Glutamatergic neuron (in vitro differentiated cells): ENCODE measurements around the gene TBC1D22A. TPM values are rescaled to one million over a fixed set of nuclear protein-coding genes. Genes with fewer than 3 reads are reported as not detected.

Experiments
- DNase-seq: peaks from one replicate; pipeline ENCODE4 v3.0.0; 2022
- H3K27ac Mint-ChIP-seq: one replicate; pipeline ENCODE4 v1.8.0; 2020; ENCODE audit warnings: mild to moderate bottlenecking, mixed read lengths, inconsistent platforms; ENCODE audit not compliant: unreplicated experiment
- H3K27me3 Mint-ChIP-seq: one replicate; pipeline ENCODE4 v1.8.0; 2020; ENCODE audit warnings: mild to moderate bottlenecking, moderate library complexity, mixed read lengths, inconsistent platforms; ENCODE audit not compliant: unreplicated experiment
- H3K36me3 Mint-ChIP-seq: one replicate; pipeline ENCODE4 v1.8.0; 2020; ENCODE audit warnings: mild to moderate bottlenecking, mixed read lengths, inconsistent platforms; ENCODE audit not compliant: unreplicated experiment
- H3K4me1 Mint-ChIP-seq: one replicate; pipeline ENCODE4 v1.8.0; 2020; ENCODE audit warnings: mild to moderate bottlenecking, low read depth, mixed read lengths, inconsistent platforms; ENCODE audit not compliant: unreplicated experiment
- H3K4me3 Mint-ChIP-seq: one replicate; pipeline ENCODE4 v1.8.0; 2020; ENCODE audit warnings: mild to moderate bottlenecking, mixed read lengths, inconsistent platforms; ENCODE audit not compliant: unreplicated experiment
- H3K9me3 Mint-ChIP-seq: one replicate; pipeline ENCODE4 v1.8.0; 2020; ENCODE audit warnings: mild to moderate bottlenecking, moderate library complexity, mixed read lengths, inconsistent platforms; ENCODE audit not compliant: unreplicated experiment
- CTCF ChIP-seq: fragments of 200-600 bp; sonication (generic); IDR thresholded peaks from one replicate; pipeline ENCODE4 v1.5.0; 2021; ENCODE audit not compliant: partially characterized antibody, unreplicated experiment
- long read RNA-seq: library from polyadenylated mRNA; unstranded; transcript quantifications from one replicate; pipeline ENCODE4 v2.0.0, GENCODE V29; 2020; ENCODE audit not compliant: unreplicated experiment
- total RNA-seq: library from RNA; stranded (reverse); fragmentation: NEBNext Ultra II Directional; extraction: Animal tissue kit (Norgen Biotek cat#: 25700); gene quantifications from one replicate; pipeline ENCODE4 v1.2.1, GENCODE V29; 2021; ENCODE audit not compliant: unreplicated experiment

The TBC1D22A gene, protein sequence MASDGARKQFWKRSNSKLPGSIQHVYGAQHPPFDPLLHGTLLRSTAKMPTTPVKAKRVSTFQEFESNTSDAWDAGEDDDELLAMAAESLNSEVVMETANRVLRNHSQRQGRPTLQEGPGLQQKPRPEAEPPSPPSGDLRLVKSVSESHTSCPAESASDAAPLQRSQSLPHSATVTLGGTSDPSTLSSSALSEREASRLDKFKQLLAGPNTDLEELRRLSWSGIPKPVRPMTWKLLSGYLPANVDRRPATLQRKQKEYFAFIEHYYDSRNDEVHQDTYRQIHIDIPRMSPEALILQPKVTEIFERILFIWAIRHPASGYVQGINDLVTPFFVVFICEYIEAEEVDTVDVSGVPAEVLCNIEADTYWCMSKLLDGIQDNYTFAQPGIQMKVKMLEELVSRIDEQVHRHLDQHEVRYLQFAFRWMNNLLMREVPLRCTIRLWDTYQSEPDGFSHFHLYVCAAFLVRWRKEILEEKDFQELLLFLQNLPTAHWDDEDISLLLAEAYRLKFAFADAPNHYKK
- total RNA-seq, result 23.0 TPM
- long read RNA-seq, transcript TBC1D22A-201 (13 exons, 3,787 nt), result major isoform, 5 of 11 reads
- long read RNA-seq, partial matches to known transcripts, result 0 of 11 reads
- long read RNA-seq, other reads (novel, unspliced or antisense), result 6 of 11 reads

DNA sequence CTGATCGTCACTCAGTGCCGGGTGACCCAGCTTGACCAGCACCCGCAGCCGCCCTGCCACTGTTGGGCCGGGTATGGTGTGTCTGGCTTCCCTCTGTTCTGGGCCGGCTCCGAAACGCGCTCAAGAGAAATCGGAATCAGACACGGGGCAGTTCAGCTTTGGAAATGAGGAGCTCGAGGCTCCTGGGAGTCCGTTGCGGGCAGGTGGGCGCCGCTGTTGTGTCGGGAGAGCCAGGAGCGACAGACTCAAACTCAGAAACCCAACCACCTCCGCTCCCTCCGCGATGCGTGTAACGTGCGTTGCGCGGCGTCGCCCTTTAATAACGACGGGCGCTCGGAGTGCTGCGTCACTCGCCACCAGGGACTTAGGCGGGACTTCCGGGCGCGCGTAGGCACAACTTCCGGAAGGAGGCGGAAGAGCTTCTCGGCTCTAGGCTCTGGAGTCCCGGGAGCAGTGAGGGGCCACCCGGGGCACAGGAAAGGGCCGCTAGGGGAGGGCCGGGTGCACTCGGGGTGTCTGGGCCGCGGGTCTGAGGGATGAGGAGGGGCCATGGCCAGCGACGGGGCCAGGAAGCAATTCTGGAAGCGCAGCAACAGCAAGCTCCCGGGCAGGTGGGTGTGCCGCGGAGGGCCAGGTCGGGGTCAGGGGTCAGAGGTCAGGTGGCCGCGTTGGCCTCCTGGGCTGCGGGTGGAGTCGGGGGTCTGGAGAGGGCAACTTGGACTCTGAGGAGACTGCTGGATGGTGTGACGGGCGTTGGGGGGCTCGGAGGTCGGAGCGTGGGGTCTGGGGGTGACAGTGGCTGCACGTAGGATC is at the start of gene TBC1D22A:
Gene TBC1D22A (plus strand): TSS at position 413 of the 813 bp plus-strand sequence. CDS start 137 bp downstream, at position 550.
- peak; percentile 95 for DNase-seq
- peaks cover 13% of the 10 kb centered on the region for H3K9me3 Mint-ChIP-seq
- H3K27ac Mint-ChIP-seq, result peak within 1 kb of the TSS; percentile 95
- peaks cover 9% of the 10 kb centered on the region for H3K4me1 Mint-ChIP-seq
- TF ChIP-seq CTCF, result peak; percentile 16
- H3K4me3 Mint-ChIP-seq, result peak within 1 kb of the TSS; percentile 98
- peaks cover 2% of the 10 kb centered on the region for H3K36me3 Mint-ChIP-seq
- peaks cover 7% of the 10 kb centered on the region for H3K27me3 Mint-ChIP-seq

DNA sequence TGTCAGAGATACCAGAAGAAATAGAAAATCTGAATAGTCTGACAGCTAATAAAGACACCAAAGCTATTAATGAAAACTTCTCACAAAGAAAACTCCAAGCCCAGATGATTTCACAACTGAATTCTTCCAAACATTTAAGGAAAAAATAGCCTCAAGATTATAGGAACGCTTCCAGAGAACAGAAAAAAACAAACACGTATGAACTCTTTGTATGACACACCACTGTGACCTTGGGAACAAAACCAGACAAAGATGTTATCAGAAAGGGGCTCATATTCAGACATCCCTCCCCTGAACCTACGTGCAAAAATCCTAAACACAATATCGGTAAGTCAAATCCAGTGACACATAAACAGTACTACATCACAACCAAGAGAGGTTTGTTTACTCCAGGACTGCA is 47.9 kb upstream of the TBC1D22A start:
- Mint-ChIP-seq H3K27ac (peak overlapping the region; percentile 0), H3K9me3 (peaks cover 2% of the 10 kb centered on the region), H3K27me3 (peaks cover under 1% of the 10 kb centered on the region), H3K36me3 (peaks cover 11% of the 10 kb centered on the region), H3K4me1 (peaks cover 5% of the 10 kb centered on the region), H3K4me3 (no peak overlapping the region)
- no peak for DNase-seq
- TF ChIP-seq CTCF, result no peak

DNA sequence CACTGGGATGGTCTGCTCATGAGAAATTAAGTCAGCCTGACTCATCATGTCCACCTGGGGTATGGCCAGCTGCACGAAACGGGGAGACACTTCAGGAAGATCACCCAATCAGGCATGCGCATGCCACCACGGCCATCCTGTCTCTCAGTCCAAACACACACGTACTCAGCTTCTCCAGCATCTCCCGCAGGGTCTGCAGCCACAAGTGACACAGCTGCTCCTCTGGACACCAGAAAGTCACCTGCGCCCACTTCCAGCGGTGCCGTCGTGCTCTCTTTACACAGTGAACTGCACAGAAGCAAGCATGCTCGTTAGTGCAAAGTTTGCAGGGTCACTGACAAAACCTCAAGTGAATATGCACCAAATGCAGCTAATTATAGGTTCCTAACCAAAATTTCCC is 42.5 kb upstream of the TBC1D22A start:
- TF ChIP-seq CTCF, result no peak

DNA sequence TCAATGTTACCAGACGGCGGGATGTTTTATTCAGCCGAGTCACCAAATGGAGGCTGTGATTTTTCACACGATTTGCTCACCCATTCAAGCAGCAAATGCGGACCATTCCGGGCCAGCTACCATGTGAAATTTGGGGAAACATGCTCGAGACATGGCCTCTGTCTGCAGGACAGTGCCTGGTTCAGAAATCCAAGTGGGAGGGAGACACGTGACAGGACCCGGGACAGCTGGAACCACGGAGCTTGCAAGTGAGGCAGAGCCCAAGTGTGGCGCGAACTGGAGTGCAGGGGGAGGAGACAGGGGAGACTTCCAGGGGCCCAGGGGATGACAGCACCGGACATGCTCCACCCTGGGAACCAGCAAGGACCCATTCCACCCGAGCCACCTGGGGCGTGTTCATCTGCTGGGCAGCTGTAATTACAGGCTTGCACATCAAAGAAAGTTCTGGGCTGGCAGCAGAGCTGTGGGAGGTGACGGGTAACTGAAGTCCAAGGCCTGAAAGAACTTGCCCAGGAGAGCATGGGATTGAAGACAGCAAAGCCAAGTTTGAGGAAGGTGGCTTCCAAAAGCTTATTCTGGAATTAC is 40.9 kb upstream of the TBC1D22A start:
- Mint-ChIP-seq H3K4me3 (no peak overlapping the region), H3K36me3 (peaks cover 9% of the 10 kb centered on the region), H3K9me3 (peaks cover 12% of the 10 kb centered on the region), H3K4me1 (peaks cover 32% of the 10 kb centered on the region), H3K27me3 (peaks cover 2% of the 10 kb centered on the region), H3K27ac (no peak overlapping the region)
- no peak for DNase-seq
- no peak for TF ChIP-seq CTCF

More for the DNA sequence above, 42.5 kb upstream of the TBC1D22A start:
- no peak for DNase-seq
- Mint-ChIP-seq H3K9me3 (peaks cover 6% of the 10 kb centered on the region), H3K4me3 (no peak overlapping the region), H3K36me3 (peaks cover 9% of the 10 kb centered on the region), H3K27ac (no peak overlapping the region), H3K27me3 (peaks cover 2% of the 10 kb centered on the region), H3K4me1 (peaks cover 17% of the 10 kb centered on the region)
